ENCODE data around the gene TTC33. TPM values are rescaled to one million over a fixed set of nuclear protein-coding genes. Genes with fewer than 3 reads are reported as not detected.

Gene TTC33
- total and polyA plus RNA-seq, 2 of the 4 experiments (the other 2 are of a cell fraction): 3.1 to 8.1 TPM

Small RNAs within 50 kb of the gene (microRNA-seq; reads per million reads assigned to microRNA genes)
- gene RF00092 (ENCODE audit: insufficient read depth, insufficient read length) (not detected), gene RF00191 (ENCODE audit: insufficient read depth, insufficient read length) (not detected)

Small RNAs within 50 kb of the gene (small RNA-seq; reads per million reads assigned to genes)
- gene RF00092 (0 reads per million in 5 experiments), gene RF00191 (0 reads per million in 5 experiments)

Other genes with a start within 250 kb of the TTC33 start
- gene PTGER4, start 76.0 kb downstream of the TTC33 start, total RNA-seq (2012; rRNA removed): 7.9 and 10.6 TPM in 2 replicates
- 10.1 and 15.4 TPM in 2 replicates for gene PTGER4, start 76.0 kb downstream of the TTC33 start, polyA plus RNA-seq (2012; rRNA removed)
- gene PRKAA1, start 42.4 kb upstream of the TTC33 start, total RNA-seq (2012; rRNA removed): 94.1 and 129 TPM in 2 replicates
- 38.9 and 47.7 TPM in 2 replicates for gene PRKAA1, start 42.4 kb upstream of the TTC33 start, polyA plus RNA-seq (2012; rRNA removed)
- 35.3 and 68.6 TPM in 2 replicates for gene RPL37, start 79.3 kb upstream of the TTC33 start, total RNA-seq (2012; rRNA removed)
- 294 and 551 TPM in 2 replicates for gene RPL37, start 79.3 kb upstream of the TTC33 start, polyA plus RNA-seq (2012; rRNA removed)
- gene CARD6, start 85.4 kb upstream of the TTC33 start, total RNA-seq (2012; rRNA removed): 4.2 and 4.3 TPM in 2 replicates
- 1.5 and 1.8 TPM in 2 replicates for gene CARD6, start 85.4 kb upstream of the TTC33 start, polyA plus RNA-seq (2012; rRNA removed)
- gene C7, start 153.5 kb upstream of the TTC33 start, total RNA-seq (2012; rRNA removed): 0.54 and 0.83 TPM in 2 replicates
- gene C7, start 153.5 kb upstream of the TTC33 start, polyA plus RNA-seq (2012; rRNA removed): 1.4 and 1.8 TPM in 2 replicates

Data from IMR-90 (cell line).